GM18508 (cell line): Measurements from ENCODE around the gene TPH2.

Experiments used
- ATAC-seq: cut with Tn5 transposase; IDR thresholded peaks from one replicate; pipeline ENCODE4 v1.9.1; 2021; ENCODE audit warnings: moderate number of reproducible peaks; ENCODE audit not compliant: insufficient read depth, unreplicated experiment

Gene TPH2

GRCh38 chr12:72028966-72029365, 90.3 kb downstream of the TPH2 start:
- no peak for ATAC-seq

- ATAC-seq, result no peak
Observed at GRCh38 chr12:72030277-72030676, 91.6 kb downstream of the TPH2 start.

GRCh38 chr12:72031066-72031465, 92.4 kb downstream of the TPH2 start:
- ATAC-seq, result no peak

GRCh38 chr12:72033991-72034390, 95.3 kb downstream of the TPH2 start:
- no peak for ATAC-seq

- ATAC-seq, result no peak
Observed at GRCh38 chr12:72035625-72036024, 97.0 kb downstream of the TPH2 start.

GRCh38 chr12:72036393-72036792, 97.7 kb downstream of the TPH2 start:
- ATAC-seq, result no peak

- ATAC-seq, result no peak
Observed at GRCh38 chr12:72037006-72037795, 98.6 kb downstream of the TPH2 start.

- ATAC-seq, result no peak
Observed at GRCh38 chr12:72041811-72042210, 103.2 kb downstream of the TPH2 start.

GRCh38 chr12:72053604-72054003, 115.0 kb downstream of the TPH2 start:
- no peak for ATAC-seq

GRCh38 chr12:72054511-72054910, 115.9 kb downstream of the TPH2 start:
- ATAC-seq, result no peak

GRCh38 chr12:72057330-72057914, 118.8 kb downstream of the TPH2 start:
- ATAC-seq, result no peak

GRCh38 chr12:72063073-72063472, 124.4 kb downstream of the TPH2 start:
- ATAC-seq, result no peak

GRCh38 chr12:72071030-72071429, 132.4 kb downstream of the TPH2 start:
- ATAC-seq, result no peak

GRCh38 chr12:72072592-72073212, 134.1 kb downstream of the TPH2 start:
- no peak for ATAC-seq

GRCh38 chr12:72074065-72074464, 135.4 kb downstream of the TPH2 start:
- ATAC-seq, result no peak

GRCh38 chr12:72074956-72075355, 136.3 kb downstream of the TPH2 start:
- no peak for ATAC-seq

GRCh38 chr12:72075401-72075800, 136.8 kb downstream of the TPH2 start:
- ATAC-seq, result no peak

GRCh38 chr12:72075891-72076557, 137.4 kb downstream of the TPH2 start:
- ATAC-seq, result no peak

GRCh38 chr12:72076558-72076915, 137.9 kb downstream of the TPH2 start:
- no peak for ATAC-seq

GRCh38 chr12:72077111-72077820, 138.6 kb downstream of the TPH2 start:
- no peak for ATAC-seq

GRCh38 chr12:72081777-72082176, 143.1 kb downstream of the TPH2 start:
- no peak for ATAC-seq
